Esophagus muscularis mucosa (tissue), 4 donors: ENCODE measurements around the gene LAPTM4A. TPM values are rescaled to one million over a fixed set of nuclear protein-coding genes. Genes with fewer than 3 reads are reported as not detected.
A peak's percentile ranks its signal among the peaks of the same experiment; 100 is the strongest.

Experiments
- DNase-seq: peaks from one replicate; pipeline ENCODE4 v3.0.0-alpha.2; 2017; ENCODE audit errors: extremely low spot score
- H3K27ac ChIP-seq, 4 donors: fragments of 200-600 bp; sonication (generic); replicated peaks in 1 of 4; 1 replicate in 3 of 4; 2 replicates in 1 of 4; pipeline ENCODE4 v1.5.1; 2016 to 2019; ENCODE audit warnings: mild to moderate bottlenecking in 1 of 4
- H3K27me3 ChIP-seq, 4 donors: fragments of 200-600 bp; sonication (generic); one replicate each; pipeline versions ENCODE4 v1.5.1 to v1.6.0; 2016 to 2019
- H3K36me3 ChIP-seq, 4 donors: fragments of 200-600 bp; sonication (generic); one replicate each; pipeline ENCODE4 v1.5.1; 2016 to 2019
- H3K4me1 ChIP-seq, 4 donors: fragments of 200-600 bp; sonication (generic); one replicate each; pipeline ENCODE4 v1.5.1; 2016 to 2019
- H3K4me3 ChIP-seq, 4 donors: fragments of 200-600 bp; sonication (generic); 1 replicate in 2 of 4; 2 replicates in 2 of 4; pipeline ENCODE4 v1.5.1; 2016 to 2019; ENCODE audit warnings: mild to moderate bottlenecking in 4 of 4, moderate library complexity in 1 of 4
- H3K9me3 ChIP-seq, 4 donors: fragments of 200-600 bp; sonication (generic); 1 replicate in 3 of 4; 2 replicates in 1 of 4; pipeline ENCODE4 v1.5.1; 2016 to 2019
- CTCF ChIP-seq, 3 experiments: fragments of 200-600 bp in 2 of 3; fragments of 450-650 bp in 1 of 3; sonication (generic) in 2 of 3; IDR thresholded peaks; one replicate each; pipeline ENCODE4 v1.5.1; 2017 to 2019; ENCODE audit warnings: antibody characterized with exemption in 3 of 3, mild to moderate bottlenecking in 2 of 3, moderate library complexity in 1 of 3
- EP300 ChIP-seq: sonication (generic); formaldehyde crosslinking; IDR thresholded peaks from one replicate; pipeline ENCODE4 v1.6.1; 2017; ENCODE audit warnings: antibody characterized with exemption
- POLR2A ChIP-seq: fragments of 450-650 bp; IDR thresholded peaks from one replicate; pipeline ENCODE4 v1.6.1; 2017; ENCODE audit warnings: antibody characterized with exemption, moderate library complexity, mild to moderate bottlenecking, low read depth
- POLR2AphosphoS5 ChIP-seq, 2 donors: sonication (generic); formaldehyde crosslinking; IDR thresholded peaks; one replicate each; pipeline ENCODE4 v1.6.1; 2017; ENCODE audit warnings: antibody characterized with exemption in 2 of 2
- WGBS: methylation state at CpG from one replicate; pipeline ENCODE4 v1.1.5; 2018; 5-methylcytosine and 5-hydroxymethylcytosine counted together
- intact Hi-C: fragments of 100-400 bp; cut with DNase I; formaldehyde crosslinking; loops from one replicate; pipeline ENCODE4 v1.15.1; 2023
- total RNA-seq, 4 donors: library from RNA; depleted of rRNA; stranded (reverse); fragments of >200 nt; gene quantifications; one replicate each; pipeline versions ENCODE4 v1.1.0 to v1.2.1, GENCODE V29; 2016

LAPTM4A gene
- total RNA-seq, 4 donors from 2014 or later: 154 to 215 (median 192) TPM

GRCh38 chr2:20033322-20033721, 18.1 kb downstream of the LAPTM4A start:
- whole genome bisulfite sequencing: 80% methylated on average over 3 of the region's 3 CpGs
- peaks cover 46 to 99% (median 85%) of the 10 kb centered on the region in 4 donors for H3K36me3 ChIP-seq
- H3K27me3 ChIP-seq: no peaks in the 10 kb centered on the region
- H3K4me3 ChIP-seq: no peak overlapping the region
- peaks cover 0 to 4% (median 2%) of the 10 kb centered on the region in 4 donors for H3K9me3 ChIP-seq
- no peak for DNase-seq
- peaks cover 17 to 41% (median 33%) of the 10 kb centered on the region in 4 donors for H3K4me1 ChIP-seq
- H3K27ac ChIP-seq: peak overlapping the region in 2 of 4 donors; percentile 19 to 35
- no peak for TF ChIP-seq EP300
- TF ChIP-seq POLR2AphosphoS5 (IDR thresholded peaks at IDR 0.05): peak in 1 of 2 donors; percentile 17
- intact Hi-C loops: no loop called here

GRCh38 chr2:20030224-20030623, 21.2 kb downstream of the LAPTM4A start:
- no peaks in the 10 kb centered on the region for H3K27me3 ChIP-seq
- TF ChIP-seq EP300 (no peak), POLR2A (no peak), POLR2AphosphoS5 (IDR thresholded peaks at IDR 0.05) (no peak), CTCF (IDR thresholded peaks at IDR 0.05) (no peak)
- no peak overlapping the region for H3K27ac ChIP-seq
- H3K36me3 ChIP-seq: peaks cover 34 to 77% (median 65%) of the 10 kb centered on the region in 4 donors
- H3K4me1 ChIP-seq: peaks cover 12 to 31% (median 22%) of the 10 kb centered on the region in 4 donors
- intact Hi-C loops: no loop called here
- no peak for DNase-seq
- H3K9me3 ChIP-seq: peaks cover 0 to 6% (median 4%) of the 10 kb centered on the region in 4 donors
- 92% methylated on average over 6 of the region's 6 CpGs for WGBS
- H3K4me3 ChIP-seq: no peak overlapping the region

- Histone ChIP-seq H3K27ac (peak overlapping the region; percentile 67 to 74 (median 72)), H3K27me3 (no peaks in the 10 kb centered on the region), H3K4me1 (peaks cover 6 to 22% (median 16%) of the 10 kb centered on the region in 4 donors), H3K4me3 (peak overlapping the region in 2 of 4 donors; percentile 3 to 8), H3K36me3 (peaks cover 19 to 54% (median 42%) of the 10 kb centered on the region in 4 donors), H3K9me3 (peaks cover 0 to 6% (median 4%) of the 10 kb centered on the region in 4 donors)
- no peak for TF ChIP-seq EP300
- no peak for TF ChIP-seq POLR2A
- no peak for TF ChIP-seq CTCF (IDR thresholded peaks at IDR 0.05)
- no peak for TF ChIP-seq POLR2AphosphoS5 (IDR thresholded peaks at IDR 0.05)
- WGBS: 43% methylated on average over 3 of the region's 3 CpGs
- intact Hi-C loops: no loop called here
- DNase-seq: no peak
These were observed 23.6 kb downstream of the LAPTM4A start for GRCh38 chr2:20027705-20028434.

- intact Hi-C loops: no loop called here
- Histone ChIP-seq H3K36me3 (peaks cover 15 to 48% (median 37%) of the 10 kb centered on the region in 4 donors), H3K4me1 (peaks cover 6 to 22% (median 16%) of the 10 kb centered on the region in 4 donors), H3K27me3 (no peaks in the 10 kb centered on the region), H3K27ac (peak overlapping the region; percentile 67 to 74 (median 72)), H3K4me3 (peak overlapping the region in 2 of 4 donors; percentile 3 to 8), H3K9me3 (peaks cover 0 to 6% (median 4%) of the 10 kb centered on the region in 4 donors)
- WGBS: 43% methylated on average over 4 of the region's 4 CpGs
- no peak for TF ChIP-seq EP300
- no peak for TF ChIP-seq POLR2AphosphoS5 (IDR thresholded peaks at IDR 0.05)
- TF ChIP-seq POLR2A: no peak
- no peak for DNase-seq
These were observed 24.2 kb downstream of the LAPTM4A start for GRCh38 chr2:20027260-20027677.

- Histone ChIP-seq H3K4me3 (no peak overlapping the region), H3K4me1 (peaks cover 6 to 22% (median 16%) of the 10 kb centered on the region in 4 donors), H3K36me3 (peaks cover 5 to 27% (median 17%) of the 10 kb centered on the region in 4 donors), H3K9me3 (peaks cover 0 to 11% (median 6%) of the 10 kb centered on the region in 4 donors), H3K27me3 (no peaks in the 10 kb centered on the region), H3K27ac (no peak overlapping the region)
- 94% methylated on average over 3 of the region's 3 CpGs for WGBS
- intact Hi-C loops: no loop called here
- TF ChIP-seq CTCF (IDR thresholded peaks at IDR 0.05) (no peak), EP300 (no peak), POLR2AphosphoS5 (IDR thresholded peaks at IDR 0.05) (no peak), POLR2A (no peak)
- DNase-seq: no peak
These were observed 26.2 kb downstream of the LAPTM4A start for GRCh38 chr2:20025065-20025786.
